HG03039 (cell line): ENCODE results near the gene ALDH1L1.

Source experiments
- ATAC-seq: cut with Tn5 transposase; IDR thresholded peaks from one replicate; pipeline ENCODE4 v1.9.1; 2021; ENCODE audit warnings: mild to moderate bottlenecking, moderate library complexity; ENCODE audit not compliant: unreplicated experiment

The ALDH1L1 gene

GRCh38 chr3:126058666-126059065, 121.7 kb downstream of the ALDH1L1 start:
- no peak for ATAC-seq

DNA sequence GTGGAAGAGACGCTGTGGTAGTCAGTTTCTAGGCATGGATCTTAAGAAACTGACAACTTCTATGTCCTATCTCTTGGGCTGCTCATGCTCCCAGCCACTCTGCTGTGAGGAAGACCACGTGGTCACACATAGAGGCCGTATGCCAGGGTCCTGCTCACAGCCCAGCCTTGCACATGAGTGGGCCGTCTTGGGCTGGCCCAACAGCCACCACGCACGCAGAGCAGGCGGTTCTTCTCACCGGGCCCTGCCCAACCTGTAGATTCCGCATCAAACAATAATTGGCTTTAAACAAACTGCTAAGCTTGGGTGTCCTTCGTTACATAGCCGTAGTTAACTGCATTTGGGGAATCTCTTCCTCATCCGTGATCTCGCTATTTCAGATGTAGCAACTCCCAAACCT, 122.5 kb downstream of the ALDH1L1 start:
- ATAC-seq: no peak

DNA sequence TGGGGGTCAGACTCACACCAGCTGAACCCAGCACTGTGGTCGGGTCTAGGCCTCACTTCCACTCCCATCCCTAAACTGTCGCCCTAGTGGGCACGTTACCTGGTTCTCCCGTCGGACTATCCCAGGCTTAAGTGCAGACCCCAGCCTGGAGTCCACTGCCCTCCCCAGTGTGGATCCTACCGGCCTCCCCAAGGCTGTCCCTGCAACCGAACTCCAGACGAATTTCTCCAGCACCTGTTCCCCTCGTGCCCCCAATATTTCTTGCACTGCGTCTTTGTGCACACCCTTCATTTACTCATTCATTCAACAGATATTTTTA, 122.9 kb downstream of the ALDH1L1 start:
- no peak for ATAC-seq

DNA sequence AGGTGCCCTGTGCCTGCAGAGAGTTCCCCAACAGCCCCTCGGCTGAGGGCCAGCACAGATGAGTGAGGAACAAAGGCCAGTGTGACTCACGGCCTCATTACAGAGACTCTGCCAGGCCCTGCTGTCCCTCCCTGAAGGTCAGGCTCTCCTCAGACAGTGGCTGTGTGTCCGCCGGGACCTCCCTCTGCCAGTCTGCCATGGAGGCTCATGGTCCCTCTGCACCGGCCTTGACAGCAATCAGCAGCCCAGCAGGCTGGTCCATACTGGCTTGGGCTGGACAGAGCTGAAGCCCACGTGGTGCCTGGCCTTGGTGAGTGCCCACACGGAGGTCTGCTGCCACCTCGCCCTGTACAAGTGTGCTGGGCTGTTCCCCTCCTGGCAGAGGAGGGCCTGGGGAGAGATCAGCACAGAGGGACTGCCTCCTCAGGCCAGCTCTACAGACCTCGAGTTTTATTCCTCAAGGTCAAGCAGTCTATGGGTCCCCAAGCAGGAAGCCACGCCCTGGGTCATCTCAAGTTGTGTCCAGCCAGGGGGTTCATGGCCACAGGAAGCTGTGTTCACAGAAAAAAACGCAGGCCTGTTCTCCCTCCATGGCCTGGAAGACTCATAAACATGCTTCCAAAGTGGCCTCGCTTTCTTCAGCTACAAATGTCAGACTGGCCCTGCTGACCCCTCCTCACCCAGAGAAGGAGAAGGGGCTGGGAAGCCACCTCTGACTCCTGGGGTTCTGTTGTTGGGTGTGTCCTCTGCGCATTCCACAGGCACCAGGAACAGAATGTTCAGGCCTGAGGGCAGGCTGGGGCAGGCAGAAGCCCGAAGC, 123.5 kb downstream of the ALDH1L1 start:
- no peak for ATAC-seq

- no peak for ATAC-seq
These were observed 124.3 kb downstream of the ALDH1L1 start for GRCh38 chr3:126056088-126056487.

GRCh38 chr3:126054870-126055269, 125.5 kb downstream of the ALDH1L1 start:
- ATAC-seq: no peak

- ATAC-seq: no peak
These were observed 126.3 kb downstream of the ALDH1L1 start for GRCh38 chr3:126053949-126054569.
